Measurements from ENCODE around the gene QSER1.
A peak's percentile ranks its signal among the peaks of the same experiment; 100 is the strongest.

The QSER1 gene

DNA sequence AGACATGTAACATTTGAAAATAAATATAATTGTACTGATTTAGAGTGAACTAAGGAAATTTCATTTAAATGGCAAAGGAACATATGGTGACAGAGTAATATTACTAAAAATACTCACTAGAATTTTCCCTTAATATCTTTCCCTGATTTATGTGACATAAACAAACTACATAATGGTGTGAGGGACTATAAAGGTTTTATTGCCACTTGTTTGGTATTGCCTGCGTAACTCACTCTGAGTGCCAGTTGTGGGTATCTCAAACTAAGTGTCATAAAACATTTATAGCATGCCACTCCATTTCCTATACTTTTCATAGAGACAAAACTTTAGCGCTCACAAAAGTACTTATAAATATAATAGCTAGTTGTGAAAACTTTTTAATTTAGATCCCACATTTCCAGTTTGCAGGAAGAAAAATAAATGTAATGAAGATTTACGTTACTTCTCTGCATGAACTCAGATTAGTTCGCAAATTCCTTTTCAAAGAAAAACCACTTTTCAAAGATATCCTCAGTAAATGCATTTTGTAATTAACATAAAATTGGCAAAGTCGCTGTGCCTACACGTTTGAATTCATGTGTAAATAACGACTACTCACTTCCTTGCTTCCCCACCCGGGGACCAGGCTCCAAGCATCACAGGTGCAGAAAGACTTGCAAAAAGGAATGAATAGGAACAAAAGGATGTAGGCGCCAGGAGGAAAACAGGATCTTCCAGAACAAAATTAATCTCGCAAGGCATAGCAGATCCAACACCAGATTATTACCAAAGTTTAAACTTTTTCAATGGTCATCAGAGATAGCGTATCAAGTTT, 1.6 kb upstream of the QSER1 start:
- no peak for DNase-seq

DNA sequence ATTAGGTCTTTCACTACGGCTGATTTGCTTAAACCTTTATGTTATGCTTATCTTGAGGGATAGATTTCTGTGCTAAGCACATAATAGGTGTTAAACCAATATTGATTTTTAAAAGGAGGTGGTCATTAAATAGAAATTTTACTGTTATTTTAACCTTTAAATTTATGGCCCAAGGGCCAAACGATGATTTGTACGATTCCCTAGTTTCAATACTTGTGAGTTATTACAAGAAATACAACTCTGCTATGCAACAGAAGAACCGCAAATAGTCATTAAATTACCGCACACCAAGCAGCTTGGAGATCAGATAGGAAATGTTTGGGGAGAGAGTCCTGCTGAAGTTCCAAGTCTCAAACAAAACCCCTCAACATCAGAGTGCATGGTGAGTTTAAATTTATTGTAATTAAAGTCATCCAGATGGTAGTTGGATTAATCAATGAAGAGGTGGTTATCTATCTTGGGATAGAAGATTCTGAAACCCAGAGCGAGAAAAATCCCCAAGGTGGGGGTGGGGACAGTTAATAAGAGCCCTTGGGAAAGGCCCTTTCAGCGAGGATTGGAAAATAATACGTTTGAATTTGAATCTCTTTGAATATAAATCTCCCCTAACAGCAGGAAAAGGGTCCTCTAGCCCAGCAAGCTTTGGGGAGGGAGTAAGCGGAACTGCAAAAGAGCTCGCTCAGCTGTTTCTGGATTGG, 805 bp upstream of the QSER1 start:
- DNase-seq: peak in 1 of 2 donors; percentile 56

DNA sequence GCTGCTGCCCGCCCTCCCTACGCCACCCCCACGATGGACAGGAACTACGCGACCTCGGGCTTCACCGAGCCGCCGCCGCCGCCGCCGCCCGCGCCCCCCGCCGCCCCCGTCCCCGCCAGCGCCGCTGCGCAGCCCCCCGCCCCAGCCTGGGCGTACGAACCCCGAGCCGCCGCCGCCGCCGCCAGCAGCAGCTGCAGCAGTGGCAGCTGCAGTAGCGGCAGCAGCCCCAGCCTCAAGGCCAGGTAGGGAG, 407 bp downstream of the QSER1 start:
- no peak for DNase-seq

DNA sequence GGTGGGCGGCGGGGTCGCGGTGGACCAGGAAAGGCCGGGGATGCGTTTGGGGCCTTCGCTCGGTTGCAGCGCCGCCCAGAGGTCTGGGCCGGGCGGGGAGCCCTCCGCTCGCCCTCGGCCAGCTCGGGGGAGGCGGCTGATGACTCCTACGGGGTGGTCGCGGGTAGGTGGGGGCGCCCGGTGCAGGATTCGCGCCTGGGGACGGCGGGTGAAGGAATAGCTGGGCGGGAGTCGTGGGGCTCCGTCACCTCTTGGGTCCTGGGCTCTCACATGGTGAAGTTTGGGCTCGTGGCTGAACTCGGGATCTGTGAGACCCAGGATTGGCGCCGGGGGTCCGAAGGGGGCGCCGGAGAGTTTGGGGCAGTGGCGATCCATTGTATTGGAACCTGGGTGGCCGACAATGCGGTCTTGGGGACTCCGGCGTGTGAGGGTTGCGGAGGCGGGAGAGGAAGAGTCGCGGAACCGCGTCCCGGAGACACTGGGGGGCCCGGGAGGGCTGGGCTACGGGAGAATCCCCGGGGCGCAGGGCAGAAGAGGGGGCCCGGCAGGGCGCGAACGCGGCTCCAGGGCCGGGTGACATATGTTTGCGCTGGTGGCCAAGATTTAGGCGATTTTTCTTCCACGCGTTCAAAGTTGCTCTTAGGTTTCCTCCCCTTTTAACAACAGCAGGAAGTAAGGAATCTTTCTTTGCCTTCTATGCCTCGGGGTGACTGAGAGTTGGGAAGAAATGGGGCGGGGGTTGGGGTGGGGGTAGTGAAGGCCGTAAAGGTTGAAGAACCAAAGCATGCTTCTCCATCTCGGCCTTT, 935 bp downstream of the QSER1 start:
- peak; percentile 30 to 50 for DNase-seq

DNA sequence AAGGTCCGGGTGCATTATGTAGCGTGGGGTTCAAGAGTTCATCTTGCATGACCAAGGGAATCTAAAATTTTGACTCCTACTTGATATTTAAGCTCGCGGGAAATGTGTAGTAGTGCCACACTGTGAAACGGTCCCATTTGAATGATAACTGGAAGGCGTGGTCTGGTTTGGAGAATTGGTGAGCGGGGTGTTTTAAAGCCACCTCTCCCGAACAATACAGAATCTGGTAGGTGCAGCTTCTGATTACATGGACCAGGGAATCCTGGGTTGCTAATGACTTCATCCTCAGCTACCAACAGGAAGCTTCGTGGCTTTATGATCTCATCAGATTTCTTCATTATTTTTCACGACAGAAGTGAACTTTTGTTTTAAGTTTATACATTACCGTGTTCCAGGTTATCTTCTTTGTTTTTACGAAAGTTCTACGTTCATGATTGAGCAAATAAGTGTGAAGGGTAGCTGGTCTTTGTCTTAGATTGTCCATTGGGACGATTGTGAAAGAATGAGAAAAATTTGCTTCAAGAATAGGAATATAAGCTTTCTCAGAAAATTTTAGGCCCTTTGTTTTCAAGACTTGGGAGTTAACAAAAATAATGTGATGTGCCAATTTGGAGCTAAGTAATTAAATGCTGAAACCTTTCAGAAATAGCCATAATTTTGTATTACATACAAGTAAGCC, 1.7 kb downstream of the QSER1 start:
- DNase-seq: peak in 1 of 2 donors; percentile 15

DNA sequence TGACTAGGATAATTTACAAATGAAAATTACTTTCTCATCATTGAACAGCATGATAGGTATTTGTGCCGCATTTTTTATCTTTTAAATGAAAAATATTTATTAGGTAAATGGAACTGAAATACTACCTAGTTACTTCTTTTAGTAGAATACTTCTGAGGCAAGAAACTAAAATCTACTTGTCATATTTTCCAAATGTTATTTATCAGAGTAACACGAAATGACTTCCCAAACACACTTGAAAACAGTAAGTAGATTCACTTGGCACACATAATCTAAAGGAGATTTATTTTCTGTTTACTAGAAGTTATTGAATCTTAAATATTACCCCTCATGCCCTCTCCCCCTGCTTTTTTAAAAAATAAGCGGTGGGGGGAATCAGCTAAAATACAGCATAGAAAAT, 2.3 kb downstream of the QSER1 start:
- DNase-seq: no peak

DNA sequence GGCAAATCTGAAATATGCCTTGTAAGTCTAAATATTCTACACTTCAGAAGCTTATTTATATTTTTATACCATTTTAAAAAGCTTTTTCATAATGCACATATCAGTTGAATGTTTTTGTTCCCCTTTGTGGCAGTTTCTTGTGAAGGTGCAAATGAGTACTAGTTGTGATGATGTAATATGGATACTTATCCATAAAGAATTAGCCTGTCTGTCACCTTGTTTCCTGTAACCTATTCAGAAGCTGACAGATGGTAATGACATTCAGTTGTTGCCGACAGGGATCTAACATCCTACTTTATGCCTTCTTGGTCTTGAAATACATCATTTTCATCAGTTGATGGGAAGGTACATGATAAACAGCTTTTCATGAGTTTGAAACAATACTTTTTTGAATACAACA, 2.9 kb downstream of the QSER1 start:
- no peak for DNase-seq

DNA sequence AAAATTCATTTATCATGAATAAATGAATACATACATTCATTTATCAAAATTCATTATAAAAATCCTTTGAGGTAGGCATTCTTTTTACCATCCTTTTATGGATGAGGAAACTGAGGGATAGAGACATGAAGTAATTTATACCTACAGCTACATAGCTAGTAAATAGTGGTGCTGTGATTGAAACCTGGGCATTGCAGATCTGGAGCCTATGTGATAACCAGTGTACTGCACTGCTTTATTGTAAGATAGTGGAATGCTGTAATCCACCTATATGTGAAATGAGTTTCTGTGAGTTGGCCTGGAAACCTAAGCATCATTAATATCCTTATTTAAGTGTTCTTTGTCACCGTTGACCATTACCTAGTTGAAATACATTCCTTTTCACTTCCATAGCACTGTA, 4.5 kb downstream of the QSER1 start:
- DNase-seq: no peak

DNA sequence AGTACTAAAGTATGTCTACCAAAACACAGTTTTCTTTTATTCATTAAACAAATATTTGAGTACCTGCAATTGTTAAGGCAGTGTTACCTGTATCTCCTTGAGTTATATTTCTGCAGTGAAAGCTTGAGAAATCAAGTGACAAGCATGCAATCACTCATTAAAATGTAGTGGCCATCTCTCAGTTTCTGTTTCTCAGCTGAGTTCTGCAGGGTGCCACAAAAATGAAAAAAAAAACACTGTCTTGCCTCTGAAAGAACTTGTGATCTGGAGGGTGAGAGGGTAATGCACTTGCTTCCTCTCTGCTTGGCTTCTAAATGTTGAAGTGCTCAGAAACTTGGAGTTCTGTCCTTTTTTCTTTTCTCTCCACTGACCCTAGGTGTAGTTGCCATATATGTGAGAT, 6.8 kb downstream of the QSER1 start:
- DNase-seq: peak in 1 of 2 donors; percentile 29

DNA sequence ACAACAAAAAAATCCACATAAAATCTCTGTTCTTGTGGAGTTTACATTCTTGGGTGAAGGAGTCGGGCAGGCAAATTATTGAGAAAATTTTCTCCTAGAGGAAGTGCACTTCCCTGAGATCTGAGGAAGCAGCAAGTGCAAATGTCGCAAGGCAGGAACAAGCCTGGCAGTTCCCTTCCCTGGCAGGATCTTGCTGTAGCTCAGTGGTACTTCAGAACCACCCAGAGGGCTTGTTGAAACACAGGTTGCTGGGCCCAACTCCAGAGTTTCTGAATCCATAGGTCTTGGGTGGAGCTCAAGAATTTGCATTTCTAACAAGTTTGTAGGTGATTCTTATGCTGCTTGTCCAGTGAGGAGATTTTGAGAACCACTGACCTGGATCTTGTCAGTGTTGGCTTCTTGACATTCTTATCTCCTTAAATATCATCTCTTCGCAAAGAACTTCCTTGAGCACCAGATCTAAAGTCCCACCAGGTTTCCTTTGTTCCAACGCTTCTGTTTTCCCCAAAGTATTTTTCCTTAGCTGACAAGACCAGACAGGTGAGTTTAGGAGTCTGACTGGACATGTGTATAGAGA, 9.6 kb downstream of the QSER1 start:
- no peak for DNase-seq

DNA sequence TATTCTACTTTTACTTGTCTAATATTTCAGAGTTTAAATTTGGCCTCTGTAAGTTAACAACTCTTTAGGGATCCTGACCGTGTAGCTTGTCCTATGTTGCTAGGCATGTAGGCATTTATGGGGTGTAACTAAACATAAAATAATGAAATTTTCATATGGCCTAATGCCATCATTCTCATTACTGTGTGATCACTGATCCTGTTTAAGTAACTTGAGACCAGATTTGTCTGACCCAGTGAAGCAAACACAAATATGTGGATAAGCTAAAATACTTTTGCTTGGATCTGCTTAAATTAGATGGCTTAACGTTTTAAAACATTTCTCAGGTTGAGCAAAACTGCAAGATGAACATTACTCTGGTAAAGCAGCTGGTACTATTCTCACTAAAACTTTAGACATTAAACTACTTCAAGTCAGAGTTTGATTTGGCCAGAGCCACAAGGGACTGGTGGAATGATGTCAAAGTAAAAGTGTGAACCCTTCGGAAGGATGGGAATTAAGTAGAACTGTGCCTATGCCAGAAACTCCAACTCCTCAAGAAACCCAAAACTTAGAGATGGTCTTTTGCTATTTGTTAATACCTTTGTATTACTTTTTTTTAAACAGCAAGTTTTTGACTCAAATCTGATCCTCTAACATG, 12.5 kb downstream of the QSER1 start:
- DNase-seq: no peak

DNA sequence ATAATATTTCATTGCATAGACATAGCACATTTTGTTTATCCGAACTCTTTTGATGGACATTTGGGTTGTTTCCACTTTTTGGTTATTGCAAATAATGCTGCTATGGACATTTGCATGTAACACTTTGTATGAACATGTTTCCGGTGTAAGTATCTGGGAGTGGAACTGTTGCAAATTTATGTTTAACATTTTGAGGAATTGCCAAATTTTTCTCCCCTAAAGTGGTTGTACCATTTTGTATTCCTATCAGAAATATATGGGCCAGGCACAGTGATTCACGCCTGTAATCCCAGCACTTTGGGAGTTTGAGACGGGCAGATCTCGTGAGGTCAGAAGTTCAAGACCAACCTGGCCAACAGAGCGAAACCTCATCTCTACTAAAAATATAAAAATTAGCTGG, 16.0 kb downstream of the QSER1 start:
- no peak for DNase-seq

DNA sequence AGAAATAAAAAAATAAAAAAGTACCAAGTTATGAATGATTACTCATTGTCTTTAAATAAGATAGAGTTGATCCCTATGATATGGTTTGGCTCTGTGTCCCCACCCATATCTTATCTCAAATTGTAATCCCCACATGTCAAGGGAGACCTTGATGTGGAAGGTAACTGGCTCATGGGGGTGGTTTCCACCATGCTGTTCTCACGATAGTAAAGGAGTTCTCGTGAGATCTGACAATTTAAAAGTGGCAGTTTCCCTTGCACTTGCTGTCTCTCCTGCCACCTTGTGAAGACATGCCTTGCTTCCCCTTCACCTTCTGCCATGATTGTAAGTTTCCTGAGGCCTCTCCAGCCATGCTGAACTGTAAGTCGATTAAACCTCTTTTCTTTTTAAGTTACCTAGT, 18.8 kb downstream of the QSER1 start:
- no peak for DNase-seq

DNA sequence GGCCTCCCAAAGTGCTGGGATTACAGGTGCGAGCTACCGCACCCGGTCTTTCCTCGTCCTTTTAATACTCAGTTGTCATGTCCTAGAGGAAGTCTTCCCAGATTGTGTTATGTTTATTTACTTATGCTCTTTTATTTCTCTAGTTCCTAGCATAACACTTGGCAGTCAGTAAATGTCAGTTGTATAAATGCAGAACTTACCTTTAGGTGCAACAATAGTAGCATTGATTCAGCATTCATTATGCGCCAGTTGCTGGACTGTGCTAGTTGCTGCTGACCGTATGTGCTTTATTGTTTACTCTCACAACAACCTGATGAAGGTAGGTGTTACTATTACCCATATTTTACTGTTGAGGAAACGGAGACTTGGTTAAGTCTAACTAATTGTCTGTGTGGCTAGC, 20.8 kb downstream of the QSER1 start:
- DNase-seq: no peak

DNA sequence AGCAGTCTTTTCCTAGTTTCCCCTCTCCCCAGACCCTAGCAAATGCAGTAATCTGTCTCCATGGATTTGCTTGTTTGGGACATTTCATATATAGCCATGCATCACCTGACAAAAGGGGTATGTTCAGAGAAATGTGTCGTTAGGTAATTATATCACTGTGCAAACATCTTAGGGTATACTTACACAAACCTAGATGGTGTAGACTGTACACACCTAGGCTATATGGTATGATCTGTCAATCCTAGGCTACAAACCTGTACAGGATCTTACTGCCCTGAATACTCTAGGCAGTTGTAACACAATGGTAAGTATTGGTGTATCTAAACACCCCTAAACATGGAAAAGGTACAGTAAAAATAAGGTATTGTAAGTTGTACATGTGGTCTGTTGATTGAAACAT, 23.8 kb downstream of the QSER1 start:
- DNase-seq: no peak

DNA sequence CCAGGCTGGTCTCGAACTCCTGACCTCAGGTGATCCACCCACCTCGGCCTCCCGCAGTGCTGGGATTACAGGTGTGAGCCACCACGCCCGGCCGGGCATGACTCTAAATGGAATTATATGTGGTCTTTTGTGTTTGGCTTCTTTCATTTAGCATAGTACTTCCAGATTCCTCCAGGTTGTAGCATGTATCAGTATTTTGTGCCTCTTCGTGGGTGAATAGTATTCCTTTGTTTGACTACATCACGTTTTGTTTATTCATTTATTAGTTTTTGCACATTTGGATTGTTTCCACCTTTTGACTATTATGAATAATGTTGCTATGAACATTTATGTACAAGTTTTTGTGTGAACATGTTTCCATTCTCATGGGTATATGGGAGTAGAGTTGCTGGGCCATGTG, 24.4 kb downstream of the QSER1 start:
- no peak for DNase-seq

DNA sequence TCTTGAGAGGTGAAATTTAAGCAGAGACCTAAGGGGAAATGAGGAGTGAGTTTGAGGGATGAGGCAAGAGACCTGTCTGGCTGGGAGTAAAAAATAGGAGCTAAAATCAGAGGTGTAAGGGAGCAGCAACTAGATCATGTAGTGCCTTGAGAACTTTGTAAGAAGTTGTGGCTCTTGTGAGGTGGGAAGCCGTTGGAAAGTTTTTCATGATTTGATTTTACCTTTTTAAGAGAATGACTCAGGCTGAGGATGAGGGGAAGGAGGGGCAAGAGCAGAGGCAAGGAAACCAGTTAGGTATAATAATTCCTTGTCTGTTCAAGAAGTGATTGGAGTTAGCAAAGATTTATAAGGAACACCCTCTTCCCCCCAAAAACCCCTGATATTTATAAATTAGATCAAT, 25.8 kb downstream of the QSER1 start:
- DNase-seq: no peak

DNA sequence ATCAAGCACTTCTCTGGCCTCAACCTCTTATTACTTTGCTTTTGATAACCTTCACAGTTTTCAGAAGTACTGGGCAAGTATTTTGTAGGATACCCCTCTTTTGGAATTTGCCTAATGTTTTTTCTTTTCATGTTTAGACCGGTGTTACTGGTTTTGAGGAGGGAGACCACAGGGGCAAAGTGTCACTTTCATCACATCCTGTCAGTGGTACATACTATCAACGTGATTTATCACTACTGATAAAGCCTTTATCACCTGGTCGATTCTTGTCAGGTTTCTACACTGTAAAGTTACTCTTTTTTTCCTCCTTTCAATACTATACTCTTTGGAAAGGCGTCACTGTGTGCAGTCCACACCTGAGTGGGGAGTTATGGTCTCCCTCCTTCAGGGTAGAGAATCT, 26.7 kb downstream of the QSER1 start:
- no peak for DNase-seq

DNA sequence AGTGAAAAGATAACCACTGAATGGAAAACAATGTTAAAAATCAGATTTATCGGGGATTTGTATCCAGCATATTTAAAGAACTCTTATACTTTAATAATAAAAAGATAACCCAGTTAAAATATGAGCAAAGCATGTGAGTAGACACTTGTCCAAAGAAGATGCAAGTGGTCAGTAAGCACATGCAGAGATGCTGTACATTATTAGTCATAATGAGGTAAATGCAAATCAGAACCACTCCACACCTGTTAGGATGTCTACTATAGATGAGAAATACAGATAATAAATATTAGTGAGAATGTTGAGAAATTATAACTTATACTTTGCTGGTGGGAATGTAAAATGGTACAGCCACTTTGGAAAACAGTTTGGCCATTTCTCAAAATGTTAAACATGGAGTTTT, 28.0 kb downstream of the QSER1 start:
- DNase-seq: no peak

DNA sequence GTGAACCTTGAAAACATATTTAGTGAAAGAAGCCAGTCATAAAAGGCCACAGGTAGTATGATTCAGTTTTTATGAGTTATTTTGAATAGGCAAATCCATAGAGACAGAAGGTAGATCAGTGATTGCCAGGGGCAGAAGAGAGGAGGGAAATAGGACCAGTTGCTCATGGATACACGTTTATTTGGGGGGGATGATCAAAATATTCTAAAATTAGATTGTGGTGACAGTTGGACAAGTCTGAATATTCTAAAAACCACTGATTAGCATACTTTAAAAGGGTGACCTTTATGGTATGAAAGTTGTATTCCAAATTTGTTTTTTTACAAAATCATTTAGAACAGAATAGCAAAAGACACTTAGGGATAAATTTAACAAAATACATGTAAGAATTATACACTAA, 28.6 kb downstream of the QSER1 start:
- no peak for DNase-seq

DNA sequence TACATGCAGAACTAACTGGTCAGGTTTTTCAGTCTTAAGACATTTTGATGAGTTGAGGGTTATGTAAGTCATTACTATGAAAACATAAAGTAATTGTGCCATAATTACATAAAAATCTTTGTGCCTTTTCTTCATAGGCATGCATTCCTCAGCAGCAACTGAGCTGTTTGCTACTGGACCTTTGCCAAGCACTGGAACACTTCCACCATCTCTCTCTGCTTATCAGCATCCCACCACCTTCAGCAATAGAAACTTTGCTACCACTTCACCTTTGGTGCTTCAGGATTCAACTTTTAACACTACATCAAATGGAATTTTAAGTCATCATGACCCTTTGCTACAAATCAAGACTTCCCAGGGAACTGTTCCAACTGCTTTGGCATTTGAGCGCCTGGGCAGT, 39.0 kb downstream of the QSER1 start:
- DNase-seq: no peak

DNA sequence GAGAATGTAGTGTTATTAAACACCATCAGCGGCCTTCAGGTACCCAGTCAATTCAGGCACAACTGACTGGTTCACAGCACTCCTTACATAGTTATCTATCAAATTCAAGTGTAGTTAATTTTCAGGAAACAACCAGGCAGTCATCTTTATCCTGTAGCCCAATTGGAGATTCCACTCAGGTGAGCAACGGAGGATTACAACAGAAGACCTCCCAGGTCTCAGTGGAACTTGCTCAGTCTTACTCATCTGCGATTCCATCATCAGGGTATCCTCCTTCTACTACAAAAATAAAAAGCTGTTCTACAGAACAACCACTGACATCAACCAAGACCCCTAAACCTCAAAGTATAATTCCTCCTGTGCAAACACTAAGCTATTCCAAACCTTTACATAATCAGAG, 39.6 kb downstream of the QSER1 start:
- DNase-seq: no peak
